GM19438 (cell line): ENCODE results near the gene ATAT1.

ENCODE experiments used
- ATAC-seq: cut with Tn5 transposase; IDR thresholded peaks from one replicate; pipeline ENCODE4 v1.9.1; 2021; ENCODE audit warnings: low read depth; ENCODE audit not compliant: unreplicated experiment

ATAT1 gene

DNA sequence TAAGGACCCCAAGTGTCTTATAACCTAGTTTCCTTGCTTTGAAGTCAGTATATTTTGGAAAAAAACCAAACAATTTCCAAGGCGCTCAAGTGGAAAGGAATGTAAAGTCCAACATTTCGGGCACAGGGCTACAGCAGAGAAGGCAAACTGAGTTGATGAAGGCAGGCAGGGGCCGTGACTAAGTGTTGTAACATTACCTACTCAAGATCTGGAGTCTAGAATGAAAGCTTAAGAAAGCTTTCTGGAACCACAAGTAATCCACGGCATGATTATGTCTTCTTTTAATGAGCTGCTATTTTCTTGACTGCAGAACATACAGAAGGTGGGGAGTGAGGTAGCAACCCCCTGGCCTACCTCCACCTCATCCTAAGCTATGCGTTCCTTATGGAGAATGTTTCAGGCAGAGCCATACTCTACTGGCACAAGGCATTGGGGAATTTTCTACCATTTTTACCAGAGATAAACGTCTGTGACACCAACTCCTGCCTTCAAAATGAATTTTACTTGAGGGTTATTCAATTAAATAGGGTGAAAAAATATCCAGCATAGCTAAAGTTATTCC lies 13.9 kb upstream of the ATAT1 start:
- ATAC-seq, result no peak

DNA sequence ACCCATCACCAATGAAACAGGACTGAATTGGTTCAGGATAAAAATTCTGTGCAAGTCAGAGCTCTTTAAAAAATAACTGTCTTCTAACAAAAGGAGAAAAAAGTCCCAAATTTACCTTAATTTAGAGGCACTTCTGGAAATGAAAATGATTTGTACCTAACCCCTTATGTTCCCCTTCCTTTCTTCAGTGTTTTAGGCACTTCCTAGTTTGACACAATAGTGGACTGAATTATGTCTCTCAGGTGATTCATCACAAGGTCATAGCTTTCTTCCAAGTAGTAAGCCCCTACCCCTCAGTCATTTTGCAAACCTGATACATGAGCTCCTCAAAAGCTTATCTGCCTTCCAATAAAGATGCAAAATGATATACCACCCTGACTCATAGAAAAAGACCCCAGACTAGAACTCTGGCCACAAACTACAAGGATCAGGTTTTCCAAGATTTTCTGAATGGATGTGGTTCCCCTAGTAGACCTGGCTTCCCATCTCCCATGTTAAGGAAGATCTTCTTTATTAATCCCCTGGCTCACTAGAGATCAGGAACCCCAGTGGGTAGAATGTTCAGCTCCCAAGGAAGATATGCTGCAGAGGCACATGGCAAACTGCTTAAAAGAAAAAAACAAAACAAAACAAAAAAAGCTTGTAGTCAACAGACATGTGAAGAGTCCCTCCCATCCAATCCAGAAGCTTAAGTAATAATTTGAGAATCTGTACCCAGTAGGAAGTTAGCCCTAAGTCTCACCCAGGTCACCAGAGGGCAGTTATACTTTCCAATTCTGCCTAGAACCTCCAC lies 13.2 kb upstream of the ATAT1 start:
- ATAC-seq, result no peak

DNA sequence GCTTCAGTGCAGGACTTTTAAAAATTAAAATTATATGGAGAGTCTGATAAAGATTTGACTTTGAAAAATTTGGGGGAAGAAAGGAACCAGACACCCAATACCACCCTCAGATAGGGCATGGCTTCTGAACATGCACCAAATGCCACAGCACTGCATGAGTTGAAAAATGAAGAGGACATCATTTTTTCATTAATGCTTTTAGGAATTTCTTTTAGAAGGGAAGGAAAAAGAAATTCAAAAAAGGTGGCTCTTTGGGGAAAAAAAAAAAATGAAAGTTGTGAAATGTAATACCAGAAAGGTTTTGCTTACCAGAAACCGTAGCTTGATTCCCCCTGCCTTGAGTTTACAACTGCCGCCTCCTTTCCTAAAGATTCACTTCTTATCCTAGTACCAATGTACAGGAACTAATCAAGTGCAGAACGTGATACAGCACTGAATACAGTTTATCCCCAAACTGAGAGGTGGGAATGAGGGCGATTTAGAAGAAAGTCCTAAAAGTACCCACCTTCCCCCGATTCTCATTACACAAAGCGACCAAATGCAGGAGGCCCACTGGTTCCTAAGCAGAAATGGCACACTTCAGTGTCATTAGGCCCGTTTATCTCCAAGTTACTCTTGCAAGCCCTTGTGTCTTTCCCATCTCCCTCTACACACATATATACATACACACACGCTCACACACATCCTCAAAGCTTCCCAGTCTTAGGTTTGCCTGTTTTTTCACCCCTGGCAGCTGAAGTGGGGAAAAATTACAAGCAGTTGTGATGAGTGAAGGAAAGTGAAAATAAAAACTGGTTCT lies 12.4 kb upstream of the ATAT1 start:
- no peak for ATAC-seq

DNA sequence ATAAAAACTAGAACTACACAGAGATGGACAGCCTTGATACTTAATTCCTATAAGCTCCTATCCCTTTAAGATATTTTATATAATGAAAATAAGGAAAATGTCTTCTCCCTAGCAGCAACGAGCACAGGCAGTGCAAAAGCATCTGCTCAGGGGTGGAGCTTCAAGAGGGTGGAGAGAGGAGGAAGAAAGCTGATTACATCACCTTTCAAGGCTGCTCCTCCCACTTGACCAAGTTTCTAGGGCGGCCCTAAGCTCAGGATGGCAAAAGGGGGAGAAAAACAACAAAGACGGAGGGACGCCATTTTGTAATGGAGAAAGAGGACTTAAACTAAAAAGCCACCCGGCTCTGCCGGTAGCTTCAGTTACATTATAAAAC lies 11.8 kb upstream of the ATAT1 start:
- ATAC-seq, result peak; percentile 41

DNA sequence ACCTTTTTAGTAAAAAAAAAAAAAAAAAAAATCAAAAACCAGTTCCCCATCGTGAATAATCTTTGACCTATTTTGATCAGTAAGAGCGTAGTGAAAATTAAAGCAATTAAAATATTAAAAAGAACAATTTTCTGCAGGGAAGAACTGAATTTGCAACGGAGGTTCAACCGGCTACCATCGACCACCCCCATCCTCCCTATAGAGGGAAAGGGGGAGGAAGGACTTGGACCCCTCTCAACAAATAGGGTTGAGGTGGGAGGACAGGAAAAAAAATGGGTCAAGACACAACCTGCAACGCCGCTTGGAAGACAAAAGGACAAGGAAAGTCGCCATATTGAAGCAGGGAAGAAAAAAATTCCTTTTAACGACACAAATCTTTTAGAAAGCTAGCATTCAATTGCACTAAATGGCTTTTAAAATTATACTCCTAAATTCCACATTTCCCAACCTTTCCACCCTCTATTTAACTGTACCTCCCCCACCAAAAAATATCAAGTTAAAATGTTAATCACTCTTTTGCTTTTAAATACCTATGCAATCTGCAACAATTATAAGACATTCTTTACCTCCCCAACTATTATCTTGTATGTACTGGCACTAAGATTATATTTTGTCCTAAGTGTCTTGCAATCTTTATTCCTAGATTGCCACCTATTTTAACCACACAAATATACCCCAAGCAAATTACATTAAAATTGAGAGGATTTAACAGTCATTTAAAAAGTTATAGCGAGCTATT lies 11.3 kb upstream of the ATAT1 start:
- no peak for ATAC-seq

DNA sequence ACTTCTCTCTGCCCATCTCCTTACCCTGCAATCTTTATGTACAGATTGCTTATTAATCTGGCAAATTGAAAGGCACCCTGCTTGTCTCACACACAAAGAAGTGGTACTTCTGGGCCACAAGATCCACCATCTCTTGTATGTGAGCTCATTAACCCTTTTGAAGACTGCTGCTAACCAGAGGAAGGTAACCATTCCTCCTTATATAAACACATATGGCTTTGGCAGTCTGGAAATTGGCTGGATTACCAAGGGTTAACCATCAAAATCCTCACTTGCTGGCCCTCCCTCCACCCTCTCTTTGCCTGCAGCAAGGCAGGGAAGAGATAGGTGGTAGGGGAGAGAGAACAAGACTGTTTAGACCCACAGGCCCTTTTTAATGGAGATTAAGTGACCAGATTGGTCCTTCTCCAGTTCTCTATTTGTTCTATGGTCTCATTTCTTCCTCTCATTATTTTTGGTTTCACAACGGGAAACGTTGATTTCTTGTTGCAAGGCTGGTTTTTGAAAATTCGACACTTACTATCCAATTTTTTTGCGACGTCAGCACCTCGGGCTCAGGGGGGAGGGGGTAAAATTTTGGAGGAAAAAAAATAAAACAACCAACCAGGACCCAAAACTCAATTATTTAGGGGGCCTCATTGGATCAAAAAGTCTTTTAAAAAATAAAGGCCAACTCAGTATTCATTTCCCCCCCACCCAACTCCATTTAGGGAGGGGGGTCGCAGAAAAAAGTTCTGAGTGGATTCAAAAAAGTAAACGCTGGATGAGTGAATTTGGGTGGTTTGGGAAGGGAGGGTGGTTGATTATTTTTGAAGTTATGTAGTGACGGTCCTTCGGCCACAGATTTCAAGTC lies 10.5 kb upstream of the ATAT1 start:
- no peak for ATAC-seq

DNA sequence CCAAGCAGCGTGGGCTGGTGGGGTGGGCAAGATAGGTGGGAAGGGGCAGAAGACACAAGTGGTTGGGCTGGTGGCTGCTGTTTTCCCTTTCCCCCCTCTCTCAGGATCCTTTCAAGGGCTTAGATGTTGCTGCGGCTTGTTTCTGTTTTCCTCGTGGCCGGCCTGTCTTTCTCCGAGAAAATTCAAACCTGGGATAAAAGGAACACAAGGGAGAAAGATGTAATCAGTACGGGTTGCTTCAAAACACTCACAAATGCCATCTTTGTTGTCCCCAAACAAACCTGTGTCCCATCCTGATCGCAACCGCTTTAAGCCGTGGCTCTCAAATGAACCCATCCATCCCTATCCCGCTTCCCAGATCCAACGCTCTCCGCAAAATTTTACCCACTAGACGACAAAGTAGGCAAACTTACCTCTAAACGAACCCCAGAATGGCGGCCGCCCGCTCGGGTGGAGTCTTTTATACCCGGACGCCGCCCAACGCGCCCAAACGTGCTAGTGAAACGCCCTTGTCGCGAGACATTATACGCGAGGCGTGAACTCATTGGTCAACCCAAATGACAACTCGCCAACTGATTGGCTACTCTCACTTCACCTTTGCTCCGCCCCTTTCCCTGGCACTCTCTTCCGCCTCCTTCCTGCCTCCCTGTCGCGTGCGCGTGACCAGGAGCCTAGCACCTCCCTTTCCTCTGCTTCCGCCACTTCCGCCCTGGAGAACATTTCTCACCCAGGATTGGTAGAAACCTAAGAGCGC lies 9.7 kb upstream of the ATAT1 start, which contains the start of gene PPP1R10:
Gene PPP1R10, minus strand, starts transcription at position 433 of the 754 bp plus-strand sequence. CDS start 7,299 bp downstream, outside the sequence.
- ATAC-seq, result peak; percentile 74

DNA sequence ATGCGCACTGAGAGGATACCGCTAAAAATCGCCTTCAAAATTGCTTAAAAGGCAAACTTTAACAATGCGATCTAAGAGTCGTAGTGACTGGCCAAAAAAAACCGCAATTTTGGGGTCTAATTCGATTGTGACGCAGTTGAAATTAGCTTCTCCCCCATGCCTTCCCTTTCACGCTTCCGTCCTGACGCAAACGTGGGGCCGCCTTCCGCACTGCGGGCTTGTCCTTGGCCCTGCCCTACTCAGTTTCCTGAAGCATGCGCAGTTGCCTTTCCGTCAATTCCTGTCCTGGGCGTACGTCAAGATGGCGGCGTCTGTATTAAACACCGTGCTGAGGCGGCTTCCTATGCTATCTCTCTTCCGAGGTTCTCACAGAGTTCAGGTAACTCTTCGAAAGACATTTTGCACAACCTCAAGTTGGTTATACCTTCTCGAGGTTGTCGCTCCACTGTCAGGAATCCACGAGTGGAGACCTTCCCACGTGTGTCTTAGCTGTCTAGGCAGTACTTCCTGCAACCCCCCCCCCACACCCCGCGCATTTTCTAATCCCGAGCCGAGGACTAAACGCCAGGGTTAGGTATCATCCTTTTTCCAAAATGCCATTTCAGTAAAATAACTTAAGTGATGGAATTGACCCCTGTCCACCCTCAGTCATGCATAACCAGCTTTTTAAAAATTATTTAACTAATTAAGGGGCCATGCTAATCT lies 9.0 kb upstream of the ATAT1 start, which contains the start of gene MRPS18B:
Gene MRPS18B, plus strand, starts transcription at position 276 of the 705 bp plus-strand sequence. Its CDS starts 26 bp downstream, at position 302.
- peak; percentile 68 for ATAC-seq

DNA sequence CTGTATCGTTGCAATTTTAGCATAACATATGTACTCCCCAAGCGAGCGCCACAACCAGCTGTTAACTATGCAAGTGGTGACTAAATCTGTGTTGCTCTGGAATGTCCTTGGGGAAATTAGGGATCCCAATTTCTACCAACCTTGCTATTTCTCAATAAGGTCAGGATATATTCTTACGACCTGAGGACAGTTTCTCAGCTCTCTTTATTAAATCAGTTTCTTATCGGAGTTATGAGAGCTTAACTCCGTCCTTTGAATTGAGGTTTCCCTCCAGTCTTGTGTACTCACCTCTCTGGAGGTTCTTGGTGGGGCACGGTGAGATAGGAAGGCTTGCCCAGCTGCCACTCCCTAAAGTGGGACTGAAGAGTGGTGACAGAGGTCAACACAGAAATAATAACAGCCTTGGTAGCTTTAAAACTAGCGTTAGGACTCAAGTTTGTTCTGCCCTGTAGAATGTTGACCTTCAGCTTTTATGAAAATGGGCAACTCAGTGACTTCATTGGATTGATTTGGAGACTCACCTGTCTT lies 8.3 kb upstream of the ATAT1 start:
- no peak for ATAC-seq

DNA sequence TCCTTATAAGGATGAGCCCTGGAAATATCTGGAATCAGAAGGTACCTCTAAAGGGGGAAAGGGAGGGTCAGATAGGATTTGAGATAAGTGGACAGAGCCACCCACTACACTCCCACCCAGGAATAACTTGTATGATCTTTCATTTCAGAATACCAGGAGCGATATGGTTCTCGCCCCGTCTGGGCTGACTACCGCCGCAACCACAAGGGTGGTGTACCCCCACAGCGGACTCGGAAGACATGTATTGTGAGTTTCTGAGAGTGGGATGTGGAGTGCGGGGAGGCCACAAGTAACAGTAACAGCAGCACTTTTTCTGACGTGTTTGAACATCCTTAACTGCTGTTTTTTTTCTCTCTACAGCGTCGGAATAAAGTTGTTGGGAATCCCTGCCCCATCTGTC lies 7.1 kb upstream of the ATAT1 start:
- ATAC-seq, result no peak

DNA sequence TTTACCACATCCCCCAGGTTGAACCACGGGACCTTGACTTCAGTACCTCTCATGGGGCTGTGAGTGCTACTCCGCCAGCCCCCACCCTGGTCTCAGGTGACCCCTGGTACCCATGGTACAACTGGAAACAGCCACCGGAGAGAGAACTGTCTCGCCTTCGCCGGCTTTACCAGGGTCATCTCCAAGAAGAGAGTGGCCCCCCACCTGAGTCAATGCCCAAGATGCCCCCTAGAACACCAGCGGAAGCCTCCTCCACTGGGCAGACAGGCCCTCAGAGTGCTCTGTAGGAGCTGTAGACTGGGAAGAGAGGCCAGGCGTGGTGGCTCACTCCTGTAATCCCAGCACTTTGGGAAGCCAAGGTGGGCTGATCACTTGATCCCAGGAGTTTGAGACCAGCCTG lies 1.2 kb upstream of the ATAT1 start:
- ATAC-seq, result no peak

DNA sequence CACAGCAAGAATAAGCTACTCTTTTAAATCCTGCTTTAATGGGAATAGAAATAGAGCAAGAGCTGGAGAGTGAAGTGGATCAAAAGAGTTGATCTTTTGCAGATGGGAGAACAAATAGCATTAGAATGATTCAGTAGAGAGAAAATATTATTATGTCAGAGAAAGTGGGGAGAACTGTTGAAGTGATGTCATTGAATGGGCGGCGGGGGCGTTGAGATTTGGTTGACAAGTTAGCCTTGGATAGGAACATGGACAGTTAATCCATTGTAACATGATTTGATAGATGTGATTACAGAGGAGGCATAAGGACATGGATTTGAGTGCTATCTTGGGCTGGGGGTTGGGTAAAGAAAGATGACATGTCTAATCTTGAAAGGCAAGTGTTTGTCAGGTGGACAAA lies 9.2 kb downstream of the ATAT1 start:
- no peak for ATAC-seq

DNA sequence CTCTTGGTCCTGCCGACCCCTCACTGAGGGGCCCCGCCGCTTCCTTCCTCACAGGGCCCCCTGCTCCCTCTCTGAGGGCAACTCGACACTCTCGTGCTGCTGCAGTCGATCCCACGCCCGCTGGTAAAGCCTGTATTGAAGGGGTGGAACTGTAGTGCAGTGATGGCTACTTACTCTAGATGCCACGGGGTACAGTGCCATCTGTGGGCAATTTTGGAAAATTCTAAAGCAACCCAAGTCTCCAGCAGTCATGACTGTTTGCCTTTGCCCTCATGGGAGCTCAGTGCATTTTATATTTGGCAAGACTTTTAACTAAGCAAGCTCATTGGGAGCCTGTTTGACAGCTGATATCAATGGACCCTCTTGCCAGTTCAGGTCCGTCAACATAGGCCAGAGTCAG lies 13.8 kb downstream of the ATAT1 start:
- ATAC-seq, result no peak

DNA sequence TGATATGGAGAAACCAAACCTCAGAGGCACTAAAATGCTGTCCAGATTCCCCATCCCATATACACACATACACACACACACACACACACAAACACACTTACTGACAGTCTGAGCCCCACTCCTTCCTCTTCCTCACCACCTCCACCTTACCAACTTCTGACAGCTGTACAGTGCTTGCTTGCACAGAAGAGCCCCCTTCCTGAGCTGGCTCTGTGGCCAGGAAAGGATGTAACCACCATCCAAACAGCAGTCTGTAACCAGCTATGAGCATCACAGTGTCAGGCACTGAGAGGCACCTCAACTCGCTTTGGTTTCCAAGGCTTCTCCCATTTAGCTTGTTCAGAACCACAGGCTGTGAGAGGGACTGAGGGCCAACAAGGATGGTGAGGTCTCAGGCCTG lies 14.4 kb downstream of the ATAT1 start:
- ATAC-seq, result no peak

DNA sequence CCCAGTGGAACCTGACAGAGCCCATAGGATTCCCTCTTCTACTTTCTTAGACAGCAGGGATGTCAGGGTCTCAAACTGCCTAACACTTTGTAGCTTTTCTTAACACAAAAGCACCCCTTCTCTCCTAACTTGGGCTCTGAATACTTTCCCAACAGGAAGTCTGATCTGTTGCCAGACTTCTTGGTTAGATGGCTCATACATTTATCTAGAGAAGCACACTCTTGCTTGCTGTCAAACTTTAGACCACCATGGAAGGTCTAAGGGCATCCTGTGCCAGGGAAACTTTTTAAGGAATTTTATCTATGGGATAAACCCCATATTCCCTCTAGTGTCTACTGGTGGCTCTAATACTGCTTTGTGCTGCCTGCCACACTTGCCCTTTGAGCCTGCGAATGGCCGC lies 17.0 kb downstream of the ATAT1 start:
- no peak for ATAC-seq

DNA sequence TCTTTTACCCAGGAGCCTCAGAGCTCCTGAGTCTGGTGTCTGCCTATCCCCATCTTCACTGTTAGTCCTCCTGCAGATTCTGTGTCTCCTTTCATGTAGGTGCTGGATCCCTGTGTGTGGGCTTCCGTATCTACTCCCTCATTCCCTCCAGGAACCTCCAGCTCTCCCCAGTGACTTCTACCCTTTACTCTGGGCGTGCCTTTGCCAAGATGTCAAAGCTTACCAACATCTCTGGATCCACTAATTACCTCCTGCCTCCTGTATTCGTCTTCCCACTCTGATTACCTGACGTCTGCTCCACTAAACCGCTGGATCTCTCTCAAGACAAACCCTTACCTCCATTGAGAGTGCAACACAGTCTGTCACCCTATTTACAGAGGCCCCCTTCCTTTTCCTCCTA lies 18.1 kb downstream of the ATAT1 start:
- ATAC-seq, result no peak

DNA sequence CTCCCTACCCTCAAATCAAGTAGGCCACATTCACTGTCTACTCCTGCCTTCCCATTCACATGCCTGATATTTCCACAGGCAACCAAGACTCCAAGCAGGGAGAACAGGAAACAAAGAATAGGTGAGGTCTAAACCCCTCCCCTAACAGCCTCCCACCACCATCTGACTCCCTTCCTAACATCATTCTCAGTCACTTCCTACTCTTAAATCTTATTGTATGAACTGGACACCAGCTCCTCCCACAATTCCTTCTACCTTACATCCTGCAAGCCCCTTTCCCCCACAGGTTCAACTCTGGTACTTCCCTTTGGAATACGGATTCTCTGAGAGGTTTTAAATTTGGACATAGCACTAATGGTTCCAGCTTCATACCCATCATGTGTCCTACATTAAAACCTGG lies 19.3 kb downstream of the ATAT1 start:
- ATAC-seq, result no peak
